Pons (tissue), 1 donor: ENCODE data around the gene IVD.

ENCODE experiments used
- DNase-seq: peaks from one replicate; pipeline ENCODE4 v3.0.0-alpha.2; 2016; ENCODE audit warnings: low spot score

The IVD gene

GRCh38 chr15:40405501-40406381 is at the start of gene IVD:
IVD (plus strand) TSS chr15:40405795; CDS start chr15:40405828, 33 bp downstream.
- peak; percentile 96 for DNase-seq

GRCh38 chr15:40355976-40356585 is 49.5 kb upstream of the IVD start:
- no peak for DNase-seq

GRCh38 chr15:40357246-40357645 is 48.3 kb upstream of the IVD start:
- no peak for DNase-seq

- DNase-seq, result peak; percentile 66
Measured at GRCh38 chr15:40357723-40358470, 47.7 kb upstream of the IVD start, which contains the start of gene DISP2. DISP2 (plus strand) TSS chr15:40358219; CDS start chr15:40358322, 103 bp downstream.

GRCh38 chr15:40358471-40359353 is 46.9 kb upstream of the IVD start:
- DNase-seq, result no peak

- no peak for DNase-seq
Measured at GRCh38 chr15:40360015-40360414, 45.6 kb upstream of the IVD start.

GRCh38 chr15:40361640-40362039 is 44.0 kb upstream of the IVD start:
- DNase-seq, result no peak

GRCh38 chr15:40363611-40364010 is 42.0 kb upstream of the IVD start:
- no peak for DNase-seq

GRCh38 chr15:40364251-40364650 is 41.3 kb upstream of the IVD start:
- DNase-seq, result no peak

GRCh38 chr15:40365016-40365415 is 40.6 kb upstream of the IVD start:
- no peak for DNase-seq

- DNase-seq, result no peak
Measured at GRCh38 chr15:40365624-40366456, 39.8 kb upstream of the IVD start.

GRCh38 chr15:40366457-40367370 is 38.9 kb upstream of the IVD start:
- DNase-seq, result peak; percentile 60

- DNase-seq, result no peak
Measured at GRCh38 chr15:40367371-40367685, 38.3 kb upstream of the IVD start.

GRCh38 chr15:40367686-40368611 is 37.6 kb upstream of the IVD start:
- DNase-seq, result peak; percentile 60

GRCh38 chr15:40368719-40369473 is 36.7 kb upstream of the IVD start:
- DNase-seq, result no peak

- no peak for DNase-seq
Measured at GRCh38 chr15:40369474-40369869, 36.1 kb upstream of the IVD start.

- no peak for DNase-seq
Measured at GRCh38 chr15:40369971-40370370, 35.6 kb upstream of the IVD start.

GRCh38 chr15:40372981-40373380 is 32.6 kb upstream of the IVD start:
- no peak for DNase-seq
